CD4-positive, alpha-beta T cell treated with Interleukin-6 for 4 hours (primary cell): ENCODE measurements around the gene PTX4.
A peak's percentile ranks its signal among the peaks of the same experiment; 100 is the strongest.
"Not testable (repeated sequence)": the region's sequence is repeated elsewhere in the genome, so short reads cannot be mapped to it uniquely, and the experiment has no call there.

Experiments
- DNase-seq: peaks from one replicate; pipeline ENCODE4 v3.0.0-alpha.2; 2020; ENCODE audit warnings: mixed read lengths

The PTX4 gene

DNA sequence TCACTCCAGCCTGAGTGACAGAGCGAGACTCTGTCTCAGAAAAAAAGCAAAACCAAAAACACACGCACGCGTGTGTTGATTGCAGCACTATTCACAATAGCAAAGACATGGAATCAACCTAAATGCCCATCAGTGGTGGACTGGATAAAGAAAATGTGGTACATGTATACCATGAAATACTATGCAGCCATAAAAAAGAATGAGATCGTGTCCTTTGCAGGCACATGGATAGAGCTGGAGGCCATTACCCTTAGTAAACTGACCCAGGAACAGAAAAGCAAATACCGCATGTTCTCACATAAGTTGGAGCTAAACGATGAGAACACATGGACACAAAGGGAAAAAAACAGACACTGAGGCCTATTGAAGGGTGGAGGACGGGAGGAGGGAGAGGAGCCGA, 9.8 kb downstream of the PTX4 start:
- not testable (repeated sequence) for DNase-seq

DNA sequence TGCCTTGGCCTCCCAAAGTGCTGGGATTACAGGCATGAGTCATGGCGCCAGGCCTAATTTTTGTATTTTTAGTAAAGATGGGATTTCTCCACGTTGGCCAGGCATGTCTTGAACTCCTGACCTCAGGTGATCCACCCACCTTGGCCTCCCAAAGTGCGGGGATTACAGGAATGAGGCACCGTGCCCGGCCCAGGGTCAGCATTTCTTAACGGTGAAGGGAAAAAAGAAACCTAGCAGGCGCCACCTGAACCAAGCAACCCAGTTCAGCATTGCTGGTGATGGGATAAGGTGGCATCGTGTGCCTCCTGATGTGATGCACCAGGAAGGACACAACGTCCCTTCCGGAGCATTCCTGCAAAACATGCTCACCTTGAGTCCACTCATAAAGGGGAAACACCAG, 11.7 kb downstream of the PTX4 start:
- no peak for DNase-seq

- DNase-seq, result no peak
Measured at GRCh38 chr16:1475552-1476114, 13.1 kb downstream of the PTX4 start.

- DNase-seq, result peak; percentile 88
Measured at GRCh38 chr16:1474796-1475551, 13.8 kb downstream of the PTX4 start, which contains the start of gene CLCN7. Gene CLCN7, minus strand, starts transcription at chr16:1475028. Its CDS starts 54 bp downstream, at chr16:1474974.

DNA sequence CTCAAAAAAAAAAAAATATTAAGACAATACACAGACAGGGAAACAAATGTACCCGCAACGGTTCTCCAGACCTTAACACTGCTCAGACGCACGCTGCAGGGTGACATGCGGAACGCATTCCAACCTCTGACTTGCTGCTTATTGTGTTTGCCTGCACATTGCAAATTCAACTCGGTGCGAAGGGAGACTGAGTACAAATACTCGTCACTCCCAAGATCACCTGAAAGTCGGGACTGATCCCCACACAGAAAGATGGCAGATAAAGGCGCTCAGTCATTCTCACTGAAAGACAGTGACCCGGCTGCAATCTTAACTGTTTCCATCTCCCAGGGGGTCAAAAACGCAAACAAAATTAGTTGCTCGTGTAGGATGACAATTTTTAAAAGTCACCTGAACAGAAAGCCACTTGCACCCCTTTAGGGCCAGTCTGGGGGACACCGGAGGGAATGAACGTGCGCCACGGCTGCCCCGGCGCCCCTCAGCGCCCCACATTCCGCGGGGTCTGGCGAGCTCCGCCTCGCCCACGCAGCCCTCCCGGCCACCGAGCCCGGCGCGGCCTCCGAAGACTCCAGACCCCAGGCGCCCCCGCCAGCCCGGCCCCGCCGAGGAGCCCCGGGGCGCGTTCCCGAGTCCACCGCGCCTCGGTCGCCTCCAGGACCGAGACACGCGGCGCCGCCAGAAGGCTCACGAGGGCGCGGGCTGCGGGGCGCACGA, 14.5 kb downstream of the PTX4 start:
- DNase-seq, result no peak

DNA sequence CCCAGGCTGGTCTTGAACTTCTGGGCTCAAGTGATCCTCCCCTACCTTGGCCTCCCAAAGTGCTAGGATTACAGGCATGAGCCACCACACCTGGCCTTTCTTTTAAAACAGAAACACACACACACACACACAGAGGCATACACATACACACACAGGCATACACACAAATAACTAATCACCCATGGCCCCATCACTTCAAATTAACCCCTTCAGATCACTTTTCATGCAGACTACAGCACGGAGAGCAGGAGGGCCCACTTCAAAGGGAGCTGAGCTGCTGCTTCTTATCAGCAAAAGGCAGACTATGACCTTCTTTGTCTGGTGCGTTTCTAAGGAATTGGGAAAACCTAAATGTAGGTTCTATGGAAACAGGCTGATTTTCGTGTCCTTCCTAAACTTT, 15.8 kb downstream of the PTX4 start:
- no peak for DNase-seq

DNA sequence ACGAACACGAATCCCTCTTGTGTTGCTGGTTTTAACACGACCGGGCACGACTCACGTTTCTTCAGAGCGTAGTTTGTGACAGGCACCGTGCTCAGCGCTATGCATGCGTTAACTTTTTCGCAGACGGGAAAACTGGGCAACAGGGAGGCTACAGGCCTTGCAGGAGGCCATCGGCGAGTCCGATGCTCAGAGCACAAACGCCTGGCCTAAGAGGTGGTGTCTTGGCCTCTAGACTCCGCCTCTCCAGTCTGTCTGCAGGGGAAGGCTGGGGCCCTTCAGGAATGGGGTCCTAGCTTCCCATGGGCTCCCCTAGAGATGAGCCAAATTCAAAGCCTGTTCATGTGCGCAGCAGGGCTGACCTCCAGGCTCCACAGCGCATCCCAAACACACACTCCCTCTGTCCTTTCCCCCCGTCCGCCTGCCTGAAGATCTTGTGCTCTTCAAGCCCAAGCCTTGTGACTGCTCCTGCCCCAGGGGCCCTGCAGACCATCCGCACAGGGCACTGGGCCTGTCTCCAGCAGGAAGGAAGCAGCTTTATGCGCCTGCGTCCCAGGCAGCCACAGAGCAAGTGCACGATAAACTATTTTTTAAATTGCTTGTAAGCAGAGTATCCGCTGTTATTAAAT, 17.1 kb downstream of the PTX4 start:
- DNase-seq, result no peak

DNA sequence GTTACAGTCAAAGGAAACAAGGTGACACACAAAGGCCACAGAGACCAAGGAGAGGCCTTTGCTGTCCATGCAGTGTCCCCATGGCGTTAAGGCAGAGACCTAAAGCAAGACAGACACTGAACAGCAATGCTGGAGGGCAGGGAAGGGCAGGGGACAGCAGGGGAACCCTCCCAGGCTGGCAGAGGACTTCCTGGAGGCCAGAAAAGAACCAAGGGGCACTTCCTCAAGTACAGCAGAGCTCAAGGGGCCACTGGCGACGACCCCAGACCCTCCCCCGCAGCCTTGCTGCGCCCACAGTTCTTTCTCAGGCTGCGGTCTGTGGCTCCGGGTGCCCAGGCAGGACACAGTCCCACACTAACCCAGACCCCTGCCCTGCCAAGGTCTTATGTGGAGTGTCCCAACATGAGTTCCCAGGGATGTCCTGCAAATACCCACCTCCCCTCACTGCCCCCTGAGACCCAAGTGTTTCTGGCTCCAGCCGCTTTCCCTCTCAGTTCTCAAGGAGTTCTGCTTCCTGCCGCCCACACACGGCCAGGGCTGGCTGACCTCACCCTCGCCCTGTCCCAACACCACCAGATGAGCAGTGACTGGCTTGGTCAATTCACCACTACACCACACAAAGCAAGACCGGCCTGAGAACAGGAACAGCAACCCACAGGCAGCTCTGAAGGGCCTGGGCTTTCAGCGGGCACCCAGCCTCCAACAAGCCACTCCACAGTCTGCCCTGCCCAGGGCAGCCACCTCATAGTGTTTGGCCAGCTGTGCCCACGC, 18.1 kb downstream of the PTX4 start:
- DNase-seq, result no peak

DNA sequence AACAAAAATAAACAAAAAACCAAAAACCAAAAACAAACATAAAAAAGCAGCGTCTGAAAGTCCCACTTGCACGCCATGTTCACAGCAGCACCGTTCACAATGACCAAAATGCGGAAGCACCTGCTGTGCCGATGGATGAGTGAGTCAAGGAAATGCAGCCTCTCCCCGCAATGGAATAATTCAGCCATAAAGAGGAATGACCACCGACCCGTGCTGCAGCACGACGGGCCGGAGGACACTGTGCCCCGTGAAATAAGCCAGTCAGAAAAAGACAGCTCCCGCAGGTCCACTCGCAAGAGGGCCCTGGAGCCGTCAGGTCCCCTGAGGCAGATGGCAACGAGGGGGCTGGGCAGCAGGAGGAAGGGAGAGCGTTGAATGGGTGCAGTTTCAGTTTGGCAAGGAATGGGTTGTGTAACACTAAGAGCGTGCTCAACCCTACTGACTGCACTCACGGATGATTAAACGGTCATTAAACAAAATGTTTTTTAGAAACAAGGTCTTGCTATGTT, 19.0 kb downstream of the PTX4 start:
- DNase-seq, result no peak

- DNase-seq, result not testable (repeated sequence)
Measured at GRCh38 chr16:1469141-1469540, 19.6 kb downstream of the PTX4 start.

- no peak for DNase-seq
Measured at GRCh38 chr16:1468426-1468810, 20.3 kb downstream of the PTX4 start.

GRCh38 chr16:1466968-1467521, 21.7 kb downstream of the PTX4 start:
- DNase-seq, result no peak

GRCh38 chr16:1466054-1466453, 22.7 kb downstream of the PTX4 start:
- DNase-seq, result no peak

GRCh38 chr16:1465567-1465915, 23.2 kb downstream of the PTX4 start:
- DNase-seq, result no peak

DNA sequence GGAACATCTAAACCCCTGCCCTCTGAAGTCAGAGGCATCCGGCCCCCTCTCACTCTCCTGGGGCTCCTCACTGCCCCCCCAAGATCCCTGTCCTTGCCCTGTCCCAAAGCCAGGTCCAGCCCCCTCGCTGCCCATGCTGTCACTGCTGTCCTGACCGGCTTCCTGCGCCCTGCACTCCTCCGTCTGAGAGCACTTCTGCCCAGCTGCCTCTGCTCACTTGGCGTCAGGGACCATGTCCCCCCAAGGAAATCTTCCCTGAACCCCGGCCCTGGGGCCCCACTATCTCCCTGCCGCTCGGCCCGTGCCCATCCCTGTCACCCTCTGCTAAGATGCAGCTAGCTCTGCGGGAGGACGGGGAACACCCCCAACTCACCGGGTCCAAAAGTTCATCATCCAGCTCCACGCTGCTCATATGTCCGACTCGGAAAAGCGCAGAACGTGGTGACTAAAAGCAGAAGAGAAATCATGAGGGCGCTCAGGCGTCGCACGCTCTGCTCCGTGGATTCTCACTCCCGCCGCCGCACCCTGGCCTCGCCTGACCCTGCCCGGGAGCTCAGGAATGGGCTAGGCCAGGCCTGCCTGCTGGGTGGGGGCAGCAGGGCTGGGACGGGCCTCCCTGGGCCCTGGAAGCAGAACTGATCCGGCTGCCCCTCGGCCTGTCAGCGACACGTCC, 23.7 kb downstream of the PTX4 start:
- no peak for DNase-seq

DNA sequence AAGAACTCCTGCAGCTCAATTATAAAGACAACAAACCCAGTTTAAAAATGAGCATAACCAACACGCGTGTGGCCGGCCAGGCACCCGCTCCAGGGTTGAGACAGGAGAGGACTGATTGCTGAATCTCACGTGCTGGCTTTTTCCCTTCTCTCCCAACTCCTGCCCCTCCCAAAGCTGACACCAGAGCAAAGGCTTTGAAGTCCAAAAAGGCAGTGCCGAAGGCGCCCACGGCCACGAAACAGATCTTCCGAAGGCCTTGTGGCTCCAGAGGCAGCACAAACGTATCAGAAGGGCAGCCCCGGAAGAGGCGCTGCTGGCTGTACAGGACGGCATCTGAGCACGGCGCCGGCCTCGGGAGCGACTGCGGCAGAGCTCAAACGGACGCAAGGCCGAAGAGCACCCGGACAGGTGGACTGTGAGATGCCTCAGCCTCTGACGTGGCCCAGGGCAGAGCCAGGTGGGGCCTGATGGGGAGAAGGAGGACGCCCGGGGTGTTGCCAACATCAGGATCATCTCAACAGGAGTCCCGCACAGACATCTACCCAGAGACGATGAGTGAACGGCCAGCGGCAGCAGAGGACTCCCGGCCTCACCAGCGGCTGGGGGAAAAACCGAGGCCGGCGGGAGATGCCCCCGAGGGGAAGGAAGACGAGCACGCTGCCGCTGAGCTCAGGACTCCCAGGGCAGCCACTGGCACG, 24.4 kb downstream of the PTX4 start:
- DNase-seq, result no peak

GRCh38 chr16:1461146-1461545, 27.6 kb downstream of the PTX4 start:
- DNase-seq, result no peak

- DNase-seq, result no peak
Measured at GRCh38 chr16:1460602-1461138, 28.1 kb downstream of the PTX4 start.

- DNase-seq, result no peak
Measured at GRCh38 chr16:1459967-1460366, 28.8 kb downstream of the PTX4 start.

DNA sequence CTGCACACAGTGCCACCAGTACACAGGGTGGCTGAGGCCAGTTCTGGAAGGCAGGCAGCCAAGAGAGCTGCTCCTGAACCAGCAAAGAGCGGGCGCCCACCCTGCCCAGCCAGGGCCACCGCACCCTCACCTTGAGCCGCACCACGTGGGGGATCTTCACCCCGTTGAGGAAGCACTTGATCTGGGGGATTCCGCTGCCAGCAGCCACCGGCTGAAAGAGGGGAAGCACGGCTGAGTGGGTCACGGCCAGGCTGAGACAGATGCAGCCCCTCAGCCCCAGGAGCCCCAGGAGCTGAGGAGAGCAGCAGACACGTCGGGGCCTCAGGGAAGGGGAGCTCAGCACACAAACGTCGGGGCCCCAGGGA, 29.8 kb downstream of the PTX4 start:
- no peak for DNase-seq
